Measurements from ENCODE around the gene EXOC7. TPM values are rescaled to one million over a fixed set of nuclear protein-coding genes. Genes with fewer than 3 reads are reported as not detected.

The EXOC7 gene
- polyA plus RNA-seq (ENCODE audit: insufficient read length in 3 of 3) = 100 to 1,000 TPM; 138 to 168 (median 146) TPM

GRCh38 chr17:76103274-76104139, at the start of gene EXOC7:
EXOC7 (minus strand) TSS chr17:76103787; CDS start chr17:76103692, 95 bp downstream.
- DNase-seq (ENCODE audit: low read depth in 3 of 3, low spot score in 2 of 3) = peak; percentile 85 to 93 (median 88)

- no peak for DNase-seq (ENCODE audit: low read depth in 3 of 3, low spot score in 2 of 3)
Observed at GRCh38 chr17:76153202-76153601, 49.6 kb upstream of the EXOC7 start.

- no peak for DNase-seq (ENCODE audit: low read depth in 3 of 3, low spot score in 2 of 3)
Observed at GRCh38 chr17:76152591-76152990, 49.0 kb upstream of the EXOC7 start.

- no peak for DNase-seq (ENCODE audit: low read depth in 3 of 3, low spot score in 2 of 3)
Observed at GRCh38 chr17:76151896-76152454, 48.4 kb upstream of the EXOC7 start.

- no peak for DNase-seq (ENCODE audit: low read depth in 3 of 3, low spot score in 2 of 3)
Observed at GRCh38 chr17:76150712-76151622, 47.4 kb upstream of the EXOC7 start.

- DNase-seq (ENCODE audit: low read depth in 3 of 3, low spot score in 2 of 3) = no peak
Observed at GRCh38 chr17:76149214-76149613, 45.6 kb upstream of the EXOC7 start.

- no peak for DNase-seq (ENCODE audit: low read depth in 3 of 3, low spot score in 2 of 3)
Observed at GRCh38 chr17:76148015-76148326, 44.4 kb upstream of the EXOC7 start.

- no peak for DNase-seq (ENCODE audit: low read depth in 3 of 3, low spot score in 2 of 3)
Observed at GRCh38 chr17:76147211-76148014, 43.8 kb upstream of the EXOC7 start.

- no peak for DNase-seq (ENCODE audit: low read depth in 3 of 3, low spot score in 2 of 3)
Observed at GRCh38 chr17:76146053-76146851, 42.7 kb upstream of the EXOC7 start.

- DNase-seq (ENCODE audit: low read depth in 3 of 3, low spot score in 2 of 3) = no peak
Observed at GRCh38 chr17:76145231-76146052, 41.9 kb upstream of the EXOC7 start.

GRCh38 chr17:76142585-76143041, 39.0 kb upstream of the EXOC7 start:
- no peak for DNase-seq (ENCODE audit: low read depth in 3 of 3, low spot score in 2 of 3)

- DNase-seq (ENCODE audit: low read depth in 3 of 3, low spot score in 2 of 3) = no peak
Observed at GRCh38 chr17:76142039-76142584, 38.5 kb upstream of the EXOC7 start.

- DNase-seq (ENCODE audit: low read depth in 3 of 3, low spot score in 2 of 3) = peak; percentile 81 to 89 (median 83)
Observed at GRCh38 chr17:76141212-76142038, 37.8 kb upstream of the EXOC7 start, which contains the start of gene FOXJ1. FOXJ1 (minus strand) TSS chr17:76141245; CDS start chr17:76140395, 850 bp downstream.

GRCh38 chr17:76140661-76141211, 37.1 kb upstream of the EXOC7 start:
- no peak for DNase-seq (ENCODE audit: low read depth in 3 of 3, low spot score in 2 of 3)

- no peak for DNase-seq (ENCODE audit: low read depth in 3 of 3, low spot score in 2 of 3)
Observed at GRCh38 chr17:76139801-76140660, 36.4 kb upstream of the EXOC7 start.

All from right renal cortex interstitium (tissue), 3 donors.